Glutamatergic neuron (in vitro differentiated cells): ENCODE measurements around the gene DAB2IP. TPM values are rescaled to one million over a fixed set of nuclear protein-coding genes. Genes with fewer than 3 reads are reported as not detected.

Experiments used
- DNase-seq: peaks from one replicate; pipeline ENCODE4 v3.0.0; 2022
- H3K27ac Mint-ChIP-seq: one replicate; pipeline ENCODE4 v1.8.0; 2020; ENCODE audit warnings: mild to moderate bottlenecking, mixed read lengths, inconsistent platforms; ENCODE audit not compliant: unreplicated experiment
- H3K27me3 Mint-ChIP-seq: one replicate; pipeline ENCODE4 v1.8.0; 2020; ENCODE audit warnings: mild to moderate bottlenecking, moderate library complexity, mixed read lengths, inconsistent platforms; ENCODE audit not compliant: unreplicated experiment
- H3K36me3 Mint-ChIP-seq: one replicate; pipeline ENCODE4 v1.8.0; 2020; ENCODE audit warnings: mild to moderate bottlenecking, mixed read lengths, inconsistent platforms; ENCODE audit not compliant: unreplicated experiment
- H3K4me1 Mint-ChIP-seq: one replicate; pipeline ENCODE4 v1.8.0; 2020; ENCODE audit warnings: mild to moderate bottlenecking, low read depth, mixed read lengths, inconsistent platforms; ENCODE audit not compliant: unreplicated experiment
- H3K4me3 Mint-ChIP-seq: one replicate; pipeline ENCODE4 v1.8.0; 2020; ENCODE audit warnings: mild to moderate bottlenecking, mixed read lengths, inconsistent platforms; ENCODE audit not compliant: unreplicated experiment
- H3K9me3 Mint-ChIP-seq: one replicate; pipeline ENCODE4 v1.8.0; 2020; ENCODE audit warnings: mild to moderate bottlenecking, moderate library complexity, mixed read lengths, inconsistent platforms; ENCODE audit not compliant: unreplicated experiment
- CTCF ChIP-seq: fragments of 200-600 bp; sonication (generic); IDR thresholded peaks from one replicate; pipeline ENCODE4 v1.5.0; 2021; ENCODE audit not compliant: partially characterized antibody, unreplicated experiment
- total RNA-seq: library from RNA; stranded (reverse); fragmentation: NEBNext Ultra II Directional; extraction: Animal tissue kit (Norgen Biotek cat#: 25700); gene quantifications from one replicate; pipeline ENCODE4 v1.2.1, GENCODE V29; 2021; ENCODE audit not compliant: unreplicated experiment

Gene DAB2IP
- total RNA-seq, 1 donor from 2014 or later = 32.9 TPM

- no peak for DNase-seq
- H3K4me3 Mint-ChIP-seq = no peak overlapping the region
- no peak overlapping the region for H3K27ac Mint-ChIP-seq
- H3K9me3 Mint-ChIP-seq = peaks cover 4% of the 10 kb centered on the region
- no peak for TF ChIP-seq CTCF
- H3K36me3 Mint-ChIP-seq = no peaks in the 10 kb centered on the region
- H3K4me1 Mint-ChIP-seq = peaks cover 34% of the 10 kb centered on the region
- H3K27me3 Mint-ChIP-seq = peaks cover 20% of the 10 kb centered on the region
Observed at GRCh38 chr9:121731090-121731489, 79.7 kb downstream of the DAB2IP start.

GRCh38 chr9:121731919-121732318 is 80.5 kb downstream of the DAB2IP start:
- Mint-ChIP-seq H3K4me3 (no peak overlapping the region), H3K36me3 (no peaks in the 10 kb centered on the region), H3K27ac (no peak overlapping the region), H3K9me3 (peaks cover 8% of the 10 kb centered on the region), H3K27me3 (peaks cover 20% of the 10 kb centered on the region), H3K4me1 (peaks cover 37% of the 10 kb centered on the region)
- no peak for TF ChIP-seq CTCF
- DNase-seq = no peak

GRCh38 chr9:121732389-121732788 is 81.0 kb downstream of the DAB2IP start:
- Mint-ChIP-seq H3K4me1 (peaks cover 37% of the 10 kb centered on the region), H3K27ac (no peak overlapping the region), H3K9me3 (peaks cover 8% of the 10 kb centered on the region), H3K27me3 (peaks cover 16% of the 10 kb centered on the region), H3K36me3 (no peaks in the 10 kb centered on the region), H3K4me3 (no peak overlapping the region)
- TF ChIP-seq CTCF = no peak
- DNase-seq = no peak

GRCh38 chr9:121732886-121733285 is 81.5 kb downstream of the DAB2IP start:
- no peak for TF ChIP-seq CTCF
- peaks cover 37% of the 10 kb centered on the region for H3K4me1 Mint-ChIP-seq
- peaks cover 8% of the 10 kb centered on the region for H3K9me3 Mint-ChIP-seq
- H3K27ac Mint-ChIP-seq = no peak overlapping the region
- no peak for DNase-seq
- no peaks in the 10 kb centered on the region for H3K36me3 Mint-ChIP-seq
- H3K27me3 Mint-ChIP-seq = peaks cover 16% of the 10 kb centered on the region
- H3K4me3 Mint-ChIP-seq = no peak overlapping the region

GRCh38 chr9:121734465-121734864 is 83.0 kb downstream of the DAB2IP start:
- no peak for DNase-seq
- no peak for TF ChIP-seq CTCF
- Mint-ChIP-seq H3K27ac (no peak overlapping the region), H3K4me3 (no peak overlapping the region), H3K27me3 (peaks cover 16% of the 10 kb centered on the region), H3K4me1 (peaks cover 45% of the 10 kb centered on the region), H3K36me3 (no peaks in the 10 kb centered on the region), H3K9me3 (peaks cover 11% of the 10 kb centered on the region)
